NCI-H2227 (cell line): ENCODE results near the gene ZFPM1.

Source experiments
- DNase-seq: peaks from one replicate; lab custom pipeline; 2025; ENCODE audit not compliant: unreplicated experiment; lab: John Stamatoyannopoulos, UW

The ZFPM1 gene

DNA sequence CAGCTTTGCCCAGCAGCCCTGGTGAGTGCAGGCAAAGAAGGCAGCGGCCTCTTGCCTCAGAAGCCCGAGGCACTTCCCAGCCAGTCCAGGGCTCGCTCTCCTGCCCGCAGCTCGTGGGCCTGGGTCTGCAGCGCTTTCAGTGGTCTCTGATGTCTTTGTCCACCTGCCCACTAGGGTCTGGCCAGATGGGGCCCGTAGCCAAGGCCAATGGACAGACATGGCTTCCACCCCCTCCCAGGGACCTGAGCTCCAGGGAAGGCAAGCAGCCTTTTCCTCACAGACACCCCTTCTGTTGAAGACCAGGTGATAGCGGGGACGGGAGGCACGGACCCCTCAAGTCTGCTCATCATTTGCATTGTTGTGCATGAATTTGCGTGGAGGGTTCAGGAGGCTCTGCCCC, 83.4 kb downstream of the ZFPM1 start:
- DNase-seq: no peak

DNA sequence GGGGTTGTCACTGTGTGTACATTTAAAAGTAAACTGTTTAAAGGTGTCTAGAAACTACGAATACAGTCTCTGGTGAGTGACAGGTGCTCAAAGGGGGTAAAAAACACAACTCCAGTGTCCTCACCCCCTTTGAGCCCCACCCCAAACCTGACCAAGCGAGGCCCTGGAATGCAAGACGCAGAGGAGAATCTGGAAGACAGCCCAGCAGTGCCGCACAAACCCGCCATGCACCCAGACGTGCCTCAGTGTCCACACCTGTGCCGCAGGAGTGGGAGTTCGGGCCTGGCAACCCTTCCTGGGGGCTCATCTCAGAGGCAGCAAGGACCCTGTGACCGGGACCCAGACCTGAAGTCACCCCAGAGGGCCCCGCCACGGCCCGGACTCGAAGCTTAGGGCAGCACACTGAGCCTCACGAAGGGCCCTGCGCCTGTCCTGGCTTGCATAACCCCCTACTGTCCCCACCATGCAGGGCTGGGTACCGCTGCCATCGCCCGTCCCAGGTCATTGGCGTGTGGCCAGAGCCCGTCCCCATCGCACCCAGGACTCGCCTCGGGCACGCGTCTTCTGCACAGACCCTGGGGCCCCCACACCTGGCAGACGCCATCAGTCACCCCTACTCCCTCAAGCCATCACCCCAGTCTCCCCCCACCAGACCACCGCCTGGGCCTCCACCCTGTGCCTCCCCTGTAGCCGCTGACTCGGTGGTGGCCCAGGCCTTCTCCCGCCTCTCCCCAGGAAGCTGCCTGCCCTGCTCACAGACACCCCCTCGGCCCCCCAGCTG, 84.1 kb downstream of the ZFPM1 start:
- DNase-seq: no peak

DNA sequence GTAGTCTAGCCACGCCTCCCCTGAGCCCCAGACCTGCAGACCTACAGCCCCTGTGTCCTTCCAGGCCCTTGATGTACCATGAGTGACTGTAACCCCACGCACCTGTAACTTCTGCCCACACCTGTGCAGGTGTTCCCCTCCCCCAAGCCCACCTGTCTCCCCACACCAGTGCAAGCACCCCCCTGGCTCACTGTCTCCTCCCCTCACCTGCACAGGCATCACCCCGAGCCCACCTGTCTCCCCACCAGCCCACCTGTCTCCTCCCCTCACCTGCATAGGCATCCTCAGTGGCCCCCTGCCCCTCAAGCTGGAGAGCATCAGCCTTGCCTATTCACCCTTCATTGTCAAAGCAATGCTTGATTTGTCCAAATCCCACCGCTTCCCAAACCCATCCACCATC, 84.8 kb downstream of the ZFPM1 start:
- no peak for DNase-seq

DNA sequence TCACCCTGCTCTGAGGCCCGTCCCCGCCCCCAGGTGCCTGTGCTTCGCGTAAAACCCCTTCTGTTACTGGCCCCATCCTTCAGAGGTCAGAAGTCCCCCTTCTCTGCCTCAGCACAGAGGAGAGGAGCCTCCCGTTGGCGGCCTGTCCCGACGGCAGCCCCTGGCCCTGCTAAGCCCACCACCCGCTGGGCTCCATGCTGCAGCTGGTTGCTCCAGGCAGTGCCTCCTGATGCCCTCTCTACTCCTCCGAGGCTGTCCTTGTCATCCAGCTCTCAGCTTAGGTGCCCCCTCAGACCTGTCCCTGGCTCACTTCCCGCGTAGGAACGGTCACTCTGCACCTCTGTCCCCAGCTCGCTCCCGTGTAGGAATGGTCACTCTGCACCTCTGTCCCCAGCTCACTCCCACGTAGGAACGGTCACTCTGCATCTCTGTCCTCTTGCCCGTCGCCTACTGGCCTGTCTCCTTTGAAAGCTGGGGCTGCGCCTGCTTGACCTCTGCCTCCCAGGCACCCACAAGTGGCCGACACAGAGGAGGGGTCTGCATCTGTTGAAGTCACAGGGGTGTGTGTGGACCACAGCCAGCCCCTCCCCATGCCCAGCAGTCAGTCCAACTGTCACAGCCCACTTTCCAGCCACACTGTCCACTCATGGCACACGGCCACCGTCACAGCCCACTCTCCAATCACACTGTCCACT, 85.4 kb downstream of the ZFPM1 start:
- no peak for DNase-seq

DNA sequence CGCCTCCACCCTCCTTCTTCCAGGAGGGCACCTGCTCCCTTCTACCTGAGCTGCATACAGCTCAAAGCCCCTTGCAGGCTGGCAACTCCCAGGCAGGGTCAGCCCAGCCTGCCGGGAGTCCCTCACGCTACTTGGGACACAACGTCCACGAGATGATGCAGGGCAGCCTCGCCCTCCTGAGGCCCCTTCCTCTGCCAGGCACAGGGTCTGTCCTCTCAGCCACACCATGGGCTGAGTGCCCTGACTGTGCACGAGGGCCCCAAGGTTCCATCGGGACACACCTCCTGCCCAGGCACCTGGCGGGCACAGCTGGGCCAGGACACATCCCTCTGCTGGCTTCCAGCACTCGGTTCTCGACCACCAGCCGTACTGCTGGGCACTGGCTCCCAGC, 86.2 kb downstream of the ZFPM1 start:
- DNase-seq: no peak

DNA sequence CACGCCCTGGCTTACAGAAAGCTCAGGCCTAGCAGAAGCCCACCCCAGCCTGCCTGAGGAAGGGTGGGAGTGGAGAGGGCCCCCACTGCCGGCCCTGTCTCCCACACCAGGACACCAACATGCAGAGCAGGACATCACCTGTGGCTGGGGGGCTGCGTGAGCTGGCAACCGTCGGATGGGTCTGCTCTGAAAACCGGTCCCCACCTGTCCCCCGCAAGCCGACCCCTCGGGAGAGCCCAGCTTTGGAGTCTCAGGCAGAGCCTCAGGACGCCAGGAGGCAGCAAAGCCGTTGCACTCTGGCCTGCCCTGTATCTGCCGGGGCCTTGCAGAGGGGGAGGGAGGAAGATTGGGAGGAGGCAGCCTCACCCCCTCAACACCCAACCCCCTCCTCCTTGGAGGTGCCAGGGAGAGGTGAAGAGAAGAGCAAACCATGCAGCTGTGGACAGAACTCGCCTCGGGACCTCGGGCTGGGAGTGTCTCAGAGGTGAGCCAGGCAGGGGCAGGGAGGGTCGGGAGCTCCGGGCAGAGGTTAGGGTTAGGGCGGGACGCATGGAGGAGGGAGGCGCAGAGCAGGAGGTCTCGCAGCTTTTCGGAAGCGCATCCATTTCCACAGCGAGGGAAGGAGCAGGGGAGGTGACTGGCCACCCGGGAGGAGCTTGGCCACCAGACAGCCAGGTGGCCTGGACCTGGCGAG, 86.7 kb downstream of the ZFPM1 start:
- DNase-seq: no peak

DNA sequence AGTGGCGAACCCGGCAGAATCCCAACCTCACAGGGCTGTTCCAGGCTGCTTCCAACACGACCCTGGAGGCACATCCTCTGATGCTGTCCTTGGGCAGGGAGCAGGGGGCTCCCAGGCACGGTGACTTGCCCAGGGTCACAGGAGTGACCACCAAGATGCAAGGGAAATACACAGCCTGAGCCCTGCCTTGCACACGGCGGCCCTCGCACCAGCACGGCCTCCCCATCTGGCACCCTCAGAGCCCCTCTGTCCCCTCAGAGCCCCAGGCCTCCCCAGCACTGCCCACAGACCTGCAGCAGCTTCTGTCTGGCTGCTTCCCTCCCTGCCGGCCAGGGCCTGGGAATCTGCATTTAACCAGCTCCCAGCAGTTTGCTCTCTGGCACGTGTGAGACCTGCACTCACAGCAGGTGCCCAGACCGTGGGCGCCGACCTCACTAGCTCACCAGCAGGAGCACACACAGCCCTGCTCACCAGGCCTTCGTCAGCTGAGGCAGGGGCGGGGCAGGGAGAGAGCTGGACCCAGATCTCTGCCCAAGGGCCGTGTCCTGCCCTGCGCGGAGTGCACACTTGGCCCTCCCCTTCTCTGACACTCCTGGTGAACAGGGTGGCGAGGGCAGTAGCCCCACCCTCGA, 87.4 kb downstream of the ZFPM1 start:
- no peak for DNase-seq

DNA sequence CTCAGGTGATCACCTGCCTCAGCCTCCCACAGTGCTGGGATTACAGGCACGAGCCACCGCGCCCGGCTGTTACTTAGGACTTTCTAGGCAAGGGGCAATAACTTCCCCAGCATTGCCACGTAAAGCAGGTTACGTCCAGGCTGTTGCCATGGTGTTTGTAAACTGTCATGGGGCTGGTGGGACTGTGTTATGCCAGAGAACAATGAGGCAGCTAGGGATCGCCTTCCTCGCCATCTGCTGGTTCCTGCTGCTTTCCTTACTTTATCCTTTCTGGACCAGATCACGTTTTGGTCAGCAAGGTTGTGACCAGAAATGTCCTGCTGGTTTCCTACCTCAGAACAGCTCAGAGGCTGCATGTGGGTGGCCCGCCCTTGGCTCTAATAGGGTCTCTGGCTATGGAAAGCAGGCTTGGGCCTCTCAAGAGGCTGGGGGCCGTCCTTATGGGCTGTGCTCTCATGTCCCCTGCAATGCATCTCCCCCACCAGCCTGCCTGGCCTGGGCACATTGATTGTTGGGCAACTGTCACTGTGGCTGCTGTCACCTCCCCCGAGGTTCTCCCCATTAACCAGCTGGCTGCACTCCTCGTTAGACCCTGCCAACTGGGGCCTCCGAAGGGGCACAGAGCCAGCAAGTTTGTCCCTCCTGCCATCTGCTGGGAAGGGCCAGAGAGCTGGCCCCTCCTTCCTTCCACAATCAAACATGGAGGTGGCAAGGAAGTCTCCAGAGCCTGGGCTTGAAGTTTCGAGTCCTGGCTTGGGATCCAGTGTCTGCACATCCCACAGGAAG, 88.9 kb downstream of the ZFPM1 start:
- DNase-seq: no peak

DNA sequence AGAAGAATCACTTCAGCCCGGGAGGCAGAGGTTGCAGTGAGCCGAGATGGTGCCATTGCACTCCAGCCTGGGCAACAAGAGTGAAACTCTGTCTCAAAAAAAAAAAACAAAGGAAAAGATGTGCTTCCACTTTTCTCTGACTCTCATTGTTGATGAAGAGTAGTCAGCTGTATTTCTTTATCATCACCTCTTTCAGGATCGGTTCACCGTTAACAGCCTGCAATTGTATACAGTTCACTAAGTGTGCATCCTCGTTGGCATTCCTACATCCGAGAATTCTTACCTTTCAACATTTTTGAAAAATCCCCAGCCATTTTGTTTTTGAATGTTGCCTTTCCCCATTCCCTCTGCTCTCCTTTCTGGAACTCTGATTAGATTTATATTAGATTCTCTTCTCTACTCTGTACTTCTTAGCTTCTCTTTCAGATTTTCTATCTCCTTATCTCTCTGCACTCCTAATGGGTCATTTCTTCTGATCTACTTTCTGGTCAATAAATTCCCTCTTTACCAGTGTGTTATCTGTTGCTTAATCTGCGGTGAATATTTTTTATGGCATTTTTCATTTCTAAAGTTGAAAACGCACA, 90.2 kb downstream of the ZFPM1 start:
- no peak for DNase-seq

DNA sequence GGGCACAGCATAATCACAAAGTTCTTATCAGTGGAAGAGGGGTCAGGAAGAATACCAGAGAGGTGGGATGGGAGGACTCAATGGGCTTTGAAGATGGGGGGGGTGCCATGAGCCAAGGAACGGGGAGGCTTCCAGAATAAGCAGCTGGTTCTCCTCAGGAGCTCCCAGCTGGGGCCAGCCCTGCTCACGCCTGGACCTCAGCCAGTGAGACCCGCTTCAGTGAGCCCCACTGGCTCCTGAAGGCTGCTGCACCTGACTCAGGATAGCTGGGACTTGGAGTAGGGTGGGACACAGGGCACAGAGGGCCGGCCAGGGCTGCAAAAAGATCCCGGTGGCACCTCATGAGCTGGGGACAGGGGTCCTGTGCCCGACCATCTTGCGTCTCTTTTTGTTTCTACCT, 92.7 kb downstream of the ZFPM1 start:
- no peak for DNase-seq

DNA sequence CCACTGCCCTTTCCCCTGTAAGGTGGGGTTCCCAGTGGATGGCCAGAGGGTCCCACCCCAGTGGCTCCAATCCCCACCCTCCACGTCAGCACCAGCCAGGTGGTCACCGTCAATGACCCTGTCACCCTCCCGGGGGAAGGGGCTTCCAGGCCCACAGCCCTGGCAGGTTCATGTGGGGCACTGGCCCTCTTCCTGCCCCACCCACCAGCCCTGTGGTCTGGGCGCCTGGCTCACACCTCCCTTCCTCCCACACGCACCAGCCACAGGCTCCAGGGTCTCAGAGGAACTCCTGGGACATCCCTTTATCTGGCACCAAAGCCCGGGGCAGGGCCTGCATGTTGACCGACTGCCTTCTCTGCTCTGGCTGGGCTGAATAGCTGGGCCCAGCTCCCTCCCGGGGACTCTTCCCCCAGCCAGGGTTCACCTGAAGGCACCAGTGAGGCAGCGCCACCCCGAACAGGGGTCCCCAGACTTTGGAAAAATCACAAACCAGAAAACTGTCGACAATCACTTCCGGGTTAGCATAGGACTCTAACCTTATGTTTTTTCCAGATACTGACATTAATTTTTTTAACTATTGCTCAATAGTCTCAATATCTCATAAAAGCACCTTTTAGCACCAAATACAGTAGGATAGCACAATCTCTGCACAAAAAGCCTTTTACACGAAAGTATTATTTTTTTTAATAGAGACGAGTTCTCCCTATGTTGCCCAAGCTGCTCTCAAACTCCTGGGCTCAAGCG, 95.2 kb downstream of the ZFPM1 start:
- no peak for DNase-seq

DNA sequence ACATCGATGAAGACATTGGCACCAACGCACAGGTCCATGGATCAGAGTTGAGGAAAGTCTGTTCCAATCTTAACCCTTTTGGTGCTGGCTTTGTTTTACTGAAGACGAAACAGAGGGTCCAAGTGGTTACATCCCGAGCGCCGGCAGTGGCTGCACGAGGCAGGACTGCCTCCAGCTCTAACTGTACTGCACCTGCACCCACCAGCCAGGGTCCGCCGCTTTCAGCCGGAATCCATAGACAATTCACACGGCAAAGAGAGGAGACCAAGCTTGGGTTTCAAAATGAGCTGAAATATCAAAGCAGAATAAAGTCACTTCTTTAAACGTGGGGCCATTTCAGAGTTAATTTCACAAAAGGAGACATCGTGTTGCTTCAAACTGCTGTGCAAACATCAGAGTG, 95.9 kb downstream of the ZFPM1 start:
- DNase-seq: no peak

DNA sequence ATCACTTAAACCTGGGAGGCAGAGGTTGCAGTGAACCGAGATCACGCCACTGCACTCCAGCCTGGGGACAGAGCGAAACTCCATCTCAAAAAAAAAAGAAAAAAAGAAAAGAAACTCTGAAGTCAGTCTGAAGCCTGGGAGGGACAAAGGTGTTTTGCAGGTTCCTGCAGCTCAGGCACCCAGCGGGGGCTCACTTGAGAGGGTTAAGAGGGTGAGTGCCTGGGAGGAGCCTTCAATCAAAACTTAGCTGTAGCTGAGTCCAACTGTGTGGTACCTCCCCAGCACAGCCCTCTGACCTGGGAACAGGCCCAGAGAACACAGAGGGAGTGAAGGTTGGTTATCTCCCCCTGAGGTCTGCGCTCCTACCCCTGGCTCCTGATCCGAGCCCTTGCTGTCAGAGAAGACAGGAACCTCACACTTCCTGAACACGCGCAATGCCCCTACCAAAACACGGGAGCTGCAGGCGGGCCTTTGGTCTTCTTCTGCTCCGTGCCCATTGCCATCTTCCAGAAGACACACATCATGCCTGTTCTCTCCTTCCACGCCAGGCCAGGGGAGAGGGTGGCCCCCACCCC, 96.7 kb downstream of the ZFPM1 start:
- no peak for DNase-seq

DNA sequence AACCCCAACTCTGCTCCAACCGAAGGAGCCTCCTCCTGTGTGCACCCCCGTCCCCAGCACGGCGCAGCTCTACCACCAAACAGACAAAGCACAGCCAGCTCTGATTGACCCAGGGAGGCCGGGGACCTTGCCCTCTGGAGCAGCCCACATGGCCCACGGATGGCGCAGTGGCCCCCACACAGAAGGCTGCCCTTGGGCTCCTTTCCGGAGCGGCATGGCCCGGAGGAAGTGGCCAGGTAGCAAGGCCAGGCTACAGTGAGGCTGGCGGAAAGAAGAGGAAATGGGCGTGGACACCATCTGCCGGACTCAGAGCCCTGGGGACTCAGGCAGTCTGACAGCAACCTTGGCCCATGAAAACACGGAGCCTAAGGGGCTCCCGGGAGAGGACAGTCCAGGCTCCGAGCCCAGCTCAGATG, 97.2 kb downstream of the ZFPM1 start:
- no peak for DNase-seq

DNA sequence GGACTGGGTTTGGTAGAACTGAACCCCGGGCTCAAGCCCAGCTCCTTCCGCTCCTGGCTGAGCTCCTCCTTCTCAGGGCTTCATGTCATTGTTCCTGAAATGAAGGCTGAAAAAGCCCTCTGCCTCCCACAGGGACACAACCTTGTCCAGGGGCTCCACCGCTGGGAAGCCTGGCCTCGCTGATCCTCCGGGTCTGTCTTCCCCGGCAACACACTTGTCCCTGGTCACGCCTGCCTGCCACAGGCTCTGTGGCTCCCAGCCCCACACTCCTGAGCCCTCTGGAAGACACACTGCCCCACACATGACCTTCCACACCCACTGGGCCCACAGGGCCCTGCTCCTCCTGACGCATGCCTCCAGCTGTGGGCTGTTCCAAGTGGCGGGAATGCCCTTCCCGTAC, 99.1 kb downstream of the ZFPM1 start:
- no peak for DNase-seq

DNA sequence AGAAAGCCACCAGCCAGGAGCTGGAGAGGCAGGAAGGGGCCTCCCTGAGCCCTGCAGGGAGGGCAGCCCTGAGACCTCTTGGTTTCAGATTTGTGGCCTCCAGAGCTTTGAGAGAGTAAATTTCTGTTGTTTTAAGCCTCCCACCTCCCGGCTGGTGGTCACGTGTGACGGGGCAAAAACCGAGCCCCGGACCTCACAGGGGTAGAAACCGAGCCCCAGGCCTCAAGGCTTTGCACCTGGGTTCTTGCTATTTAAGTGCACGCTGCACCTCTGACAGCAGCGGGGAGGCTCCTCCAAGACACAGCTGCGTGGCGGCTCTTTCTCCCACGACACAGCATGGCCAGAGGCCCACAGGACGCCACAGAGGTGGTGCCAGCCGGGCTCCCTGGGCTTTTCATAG, 99.7 kb downstream of the ZFPM1 start:
- DNase-seq: no peak

DNA sequence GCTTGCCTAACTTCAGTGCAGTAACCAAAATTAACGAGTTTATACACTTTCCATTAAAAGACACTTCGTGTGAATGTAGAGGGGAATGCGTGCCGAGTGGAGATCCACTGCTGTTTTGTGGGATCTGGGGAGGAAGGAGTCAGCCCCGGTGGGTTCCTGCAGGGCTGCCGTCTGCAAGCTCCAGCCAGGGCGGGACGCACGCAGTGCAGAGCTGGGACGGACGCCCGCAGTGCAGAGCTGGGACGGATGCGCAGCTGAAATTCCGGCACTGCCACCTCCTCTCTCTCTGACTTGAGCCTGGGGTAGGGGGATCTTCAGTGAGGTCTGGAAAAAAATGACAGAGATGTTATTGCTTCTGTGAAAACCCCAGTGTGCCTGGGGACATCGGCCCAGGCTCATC, 100.7 kb downstream of the ZFPM1 start:
- DNase-seq: no peak

DNA sequence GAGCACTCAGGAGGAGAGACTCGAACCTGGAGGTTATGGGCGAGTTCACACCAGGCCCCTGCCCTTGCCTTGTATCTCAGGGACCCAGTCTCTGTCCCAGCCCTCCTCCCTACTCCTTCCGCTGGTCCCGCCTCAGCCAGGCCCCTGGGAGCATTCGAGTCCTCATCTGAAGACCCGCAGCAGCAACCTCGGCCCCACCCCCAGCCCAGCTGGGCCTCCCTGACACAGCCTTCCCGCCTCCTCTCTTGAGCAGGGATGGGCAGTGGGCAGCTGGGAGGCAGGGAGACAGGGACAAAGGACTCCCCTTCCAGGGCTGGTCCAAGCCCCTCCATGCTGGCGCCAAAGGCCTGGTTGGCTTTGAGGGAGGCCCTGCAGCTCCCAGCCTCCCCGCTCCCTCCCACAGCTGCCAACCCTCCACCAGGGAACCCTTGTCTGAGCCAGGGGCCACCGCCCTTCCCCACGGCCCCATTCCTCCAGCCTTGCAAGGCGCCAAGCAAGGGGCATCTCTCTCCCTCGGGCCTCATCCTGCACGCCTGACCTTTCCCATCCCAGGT, 101.7 kb downstream of the ZFPM1 start:
- no peak for DNase-seq

DNA sequence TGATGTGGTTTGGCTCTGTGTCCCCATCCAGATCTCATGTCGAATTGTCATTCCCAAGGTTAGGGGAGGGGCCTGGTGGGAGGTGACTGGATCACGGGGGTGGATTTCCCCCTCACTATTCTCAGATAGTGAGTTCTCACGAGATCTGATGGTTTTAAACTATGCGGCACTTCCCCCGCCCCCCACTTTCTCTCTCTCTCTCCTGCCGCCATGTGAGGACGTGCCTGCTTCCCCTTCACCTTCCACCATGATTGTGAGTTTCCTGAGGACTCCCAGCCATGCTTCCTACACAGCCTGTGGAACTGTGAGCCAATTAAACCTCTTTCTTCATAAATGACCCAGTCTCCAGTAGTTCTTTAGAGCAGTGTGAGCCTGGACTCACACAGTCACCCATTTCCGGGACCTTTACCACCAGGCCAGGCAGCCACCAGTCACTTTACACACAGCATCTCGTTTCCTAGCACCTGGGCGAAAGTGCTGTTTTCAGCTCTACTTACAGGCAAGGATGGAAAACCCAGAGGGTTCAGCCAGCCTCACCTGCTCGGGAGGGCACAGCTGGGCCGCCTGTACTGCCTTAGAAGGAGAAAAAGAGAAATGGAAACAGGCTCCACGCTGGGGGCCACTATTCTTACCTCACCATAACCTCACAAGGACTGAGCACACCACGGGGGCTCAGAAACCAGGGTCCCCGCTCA, 103.4 kb downstream of the ZFPM1 start:
- no peak for DNase-seq
